Measurements from ENCODE around the gene MPPED2.

MPPED2 gene, protein sequence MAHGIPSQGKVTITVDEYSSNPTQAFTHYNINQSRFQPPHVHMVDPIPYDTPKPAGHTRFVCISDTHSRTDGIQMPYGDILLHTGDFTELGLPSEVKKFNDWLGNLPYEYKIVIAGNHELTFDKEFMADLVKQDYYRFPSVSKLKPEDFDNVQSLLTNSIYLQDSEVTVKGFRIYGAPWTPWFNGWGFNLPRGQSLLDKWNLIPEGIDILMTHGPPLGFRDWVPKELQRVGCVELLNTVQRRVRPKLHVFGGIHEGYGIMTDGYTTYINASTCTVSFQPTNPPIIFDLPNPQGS

DNA sequence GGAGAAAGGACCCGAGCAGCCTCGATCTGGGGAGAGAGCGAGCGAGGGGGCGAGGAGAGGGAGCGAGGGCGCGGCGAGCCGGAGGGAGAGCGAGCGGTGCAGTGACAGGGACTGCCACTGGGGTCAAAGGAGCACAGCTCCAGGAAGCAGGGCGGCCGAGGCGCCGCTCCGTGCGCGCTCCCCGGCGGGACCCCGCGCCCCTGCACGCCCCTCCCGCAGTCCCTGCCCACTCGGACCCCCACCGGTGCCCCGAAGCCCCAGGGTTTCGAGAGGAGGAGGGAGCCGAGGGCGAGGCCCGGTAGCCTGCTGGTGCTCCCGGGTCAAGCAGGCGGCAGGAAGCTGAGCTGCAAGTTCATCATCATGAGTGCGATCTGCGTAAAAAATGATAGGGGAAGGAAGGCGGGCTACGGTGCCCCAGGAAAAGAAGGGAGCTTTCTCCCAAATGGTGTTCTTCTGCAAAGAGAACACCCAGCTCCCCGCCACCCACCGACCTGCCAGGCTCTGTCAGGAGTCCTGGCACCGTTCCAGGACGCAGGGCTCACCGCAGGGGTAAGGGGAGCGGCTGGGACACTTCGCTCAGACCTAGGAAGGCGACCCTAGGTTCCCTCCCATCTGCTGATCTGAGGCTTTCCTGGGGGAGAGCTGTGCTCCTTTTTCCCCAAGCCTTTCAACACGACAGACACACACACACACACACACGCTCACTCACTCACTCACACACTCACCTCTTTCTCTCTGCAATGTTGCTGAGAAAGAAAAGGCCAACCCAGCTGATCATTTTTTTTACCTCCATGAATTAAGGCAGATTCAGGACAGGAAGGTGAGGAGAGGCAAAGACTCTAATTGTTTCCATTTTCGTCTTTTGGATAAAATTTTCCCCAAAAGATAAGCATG lies at the start of gene MPPED2:
MPPED2 (minus strand) TSS at position 103 of the 894 bp plus-strand sequence. CDS start 5,980 bp downstream, outside the sequence.
- peak; percentile 80 for DNase-seq

DNA sequence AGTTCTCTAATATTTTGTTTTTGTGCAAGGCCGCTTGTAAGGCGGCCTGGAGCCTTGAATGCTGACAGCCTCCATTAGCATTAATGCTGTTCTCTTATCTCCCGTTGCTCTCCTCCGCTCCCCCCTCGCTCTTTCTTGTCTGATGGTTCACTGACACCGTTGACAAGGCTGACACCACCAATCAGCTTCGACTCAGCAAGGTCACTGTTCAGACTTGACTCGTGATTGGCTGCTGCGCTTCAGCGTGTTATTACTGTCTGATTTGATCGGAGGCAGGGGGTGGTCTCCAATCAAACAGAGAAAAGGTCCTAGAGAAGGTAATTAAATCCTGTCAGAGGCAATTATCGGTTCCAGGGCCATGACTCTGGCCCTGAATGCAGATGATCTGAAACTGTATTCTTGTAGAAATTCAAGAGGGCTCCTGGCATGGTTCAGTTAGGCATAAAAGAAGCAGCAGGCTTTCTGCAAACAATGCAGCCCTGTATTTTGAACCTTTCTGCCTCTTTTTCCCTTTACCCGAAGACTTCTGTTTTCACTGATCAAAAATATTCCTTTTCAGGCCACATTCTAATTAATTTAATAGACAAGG lies 49.3 kb upstream of the MPPED2 start:
- DNase-seq: peak; percentile 60

DNA sequence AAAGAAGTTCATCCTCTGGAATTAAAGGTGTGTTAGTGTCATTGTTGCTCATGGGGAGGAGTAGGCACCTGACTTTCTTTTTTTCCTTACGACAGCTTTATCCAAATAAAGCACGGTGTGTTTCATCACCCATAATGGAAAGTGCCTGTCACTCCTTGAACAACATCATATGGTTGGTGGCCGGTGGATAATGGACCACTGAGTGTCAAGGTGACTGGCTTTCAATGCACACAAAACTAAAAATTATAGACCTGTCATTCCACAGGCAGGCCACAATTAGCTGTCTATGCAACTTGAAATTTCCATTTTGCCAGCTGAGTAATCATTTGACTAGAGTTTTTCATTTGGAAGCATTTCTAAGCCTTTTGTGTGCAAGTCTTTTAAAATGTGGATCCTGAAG lies 45.0 kb upstream of the MPPED2 start:
- no peak for DNase-seq

DNA sequence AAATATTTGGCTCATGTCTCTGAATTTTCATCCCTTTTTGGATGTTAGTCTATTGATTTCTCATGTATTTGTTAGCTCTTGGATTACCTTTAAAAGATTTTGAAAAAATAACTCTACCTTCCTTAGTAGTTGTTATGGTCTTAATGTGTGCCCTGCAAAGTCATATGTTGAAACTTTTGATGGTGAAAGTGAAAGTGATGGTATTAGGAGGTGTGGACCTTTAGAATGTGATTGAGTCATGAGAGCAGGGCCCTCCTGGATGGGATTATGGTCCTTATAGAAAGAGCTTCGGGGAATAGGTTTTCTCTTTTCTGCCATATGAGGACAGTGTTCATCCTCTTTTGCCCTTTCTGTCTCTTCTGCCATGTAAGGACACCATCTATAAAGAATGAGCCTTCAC lies 33.6 kb upstream of the MPPED2 start:
- DNase-seq: no peak

DNA sequence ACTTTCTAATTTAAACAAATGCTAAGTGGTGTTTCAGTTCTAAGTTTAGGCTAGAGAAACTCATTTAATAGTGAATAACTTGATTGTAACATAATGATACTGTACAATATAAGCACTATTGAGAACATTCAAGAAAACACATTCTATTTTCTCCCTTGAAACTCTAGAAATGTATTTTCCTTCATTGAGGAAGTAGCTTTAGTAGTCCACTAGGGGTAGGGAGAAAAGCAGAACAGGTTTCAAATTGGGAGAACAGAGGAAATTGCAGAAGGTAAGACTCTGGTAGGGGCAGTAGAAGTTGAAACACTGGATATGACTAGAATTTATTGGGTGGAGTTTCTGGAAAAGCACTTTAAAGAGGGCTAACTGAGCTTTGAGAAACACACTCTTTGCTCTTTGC lies 31.6 kb upstream of the MPPED2 start:
- no peak for DNase-seq

DNA sequence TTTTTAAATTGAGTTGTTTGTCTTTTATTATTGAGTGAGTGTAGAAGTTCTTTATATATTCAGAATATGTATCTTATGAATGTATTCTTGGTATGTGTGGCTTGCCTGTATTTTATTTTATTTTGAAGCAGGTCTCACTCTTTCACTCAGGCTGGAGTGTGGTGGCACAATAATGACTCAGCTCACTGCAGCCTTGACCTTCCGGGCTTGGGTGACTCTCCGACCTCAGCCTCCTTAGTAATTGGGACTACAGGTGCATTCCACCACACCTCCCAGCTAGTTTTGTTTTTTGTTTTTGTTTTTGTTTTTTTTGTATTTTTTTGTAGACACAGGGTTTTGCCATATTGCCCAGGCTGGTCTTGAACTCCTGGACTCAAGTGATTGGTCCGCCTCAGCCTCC lies 24.5 kb upstream of the MPPED2 start:
- no peak for DNase-seq

DNA sequence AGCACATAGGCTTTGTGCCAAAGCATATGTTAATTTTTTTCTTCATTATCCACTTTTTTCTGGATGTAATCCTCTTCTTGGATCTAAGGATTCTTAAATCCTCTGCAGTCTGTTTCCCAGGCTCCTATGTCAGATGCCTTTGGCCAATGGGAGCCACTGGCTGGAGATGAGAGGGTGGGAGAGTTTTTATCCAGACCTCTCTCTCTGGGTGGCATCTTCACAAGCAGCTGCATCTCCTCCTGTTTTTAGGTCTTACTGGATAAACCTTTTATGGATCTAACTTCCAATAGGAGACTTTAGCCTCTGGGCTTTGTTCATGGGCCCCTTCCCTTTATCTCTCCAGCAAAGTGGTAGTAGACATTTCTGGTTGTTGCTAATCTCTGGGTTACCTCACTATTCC lies 22.4 kb upstream of the MPPED2 start:
- DNase-seq: no peak

DNA sequence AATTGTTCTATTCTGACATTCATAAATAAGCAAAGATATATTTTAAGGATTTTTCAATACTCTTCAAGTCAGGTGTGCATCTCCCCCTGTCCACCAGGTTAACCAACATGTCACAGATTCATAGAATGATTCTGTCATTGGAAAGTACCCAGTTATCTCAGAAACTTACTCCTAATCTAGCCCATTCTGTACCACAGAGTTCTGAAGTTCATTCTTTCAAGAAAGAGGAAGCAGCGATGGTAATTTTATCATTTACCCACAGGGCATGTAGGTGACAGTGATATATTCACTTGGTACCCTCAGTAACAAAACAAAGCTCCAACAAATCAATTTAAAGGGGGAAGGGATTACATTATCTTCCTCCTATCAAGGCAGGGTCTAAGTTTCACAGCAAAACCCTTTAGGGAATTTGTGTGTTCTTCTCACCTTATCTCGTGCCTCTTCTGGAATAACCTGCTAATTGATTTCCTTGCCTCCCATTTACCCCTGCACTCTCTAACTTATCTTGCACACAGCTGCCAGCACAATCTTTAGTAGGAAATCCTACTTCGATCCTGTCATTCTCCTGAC lies 19.0 kb upstream of the MPPED2 start:
- no peak for DNase-seq

DNA sequence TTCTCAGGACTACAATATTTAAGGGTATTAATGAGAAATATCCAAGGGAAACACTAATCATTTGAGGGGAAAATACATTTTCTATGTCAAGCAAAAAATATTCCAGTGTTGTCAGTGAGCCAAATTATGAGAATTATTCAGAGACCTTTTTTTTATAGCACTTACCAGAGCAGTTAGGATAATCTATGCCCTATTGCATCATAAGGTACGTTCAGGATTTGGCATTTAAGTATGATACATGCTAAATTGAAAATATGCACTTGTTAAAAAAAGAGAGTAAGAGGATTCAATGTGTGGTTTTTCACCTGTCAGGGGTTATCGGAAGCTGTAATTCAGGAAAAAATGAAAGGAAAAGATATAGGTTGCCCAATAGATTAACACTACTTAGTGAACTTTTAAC lies 17.2 kb upstream of the MPPED2 start:
- no peak for DNase-seq

DNA sequence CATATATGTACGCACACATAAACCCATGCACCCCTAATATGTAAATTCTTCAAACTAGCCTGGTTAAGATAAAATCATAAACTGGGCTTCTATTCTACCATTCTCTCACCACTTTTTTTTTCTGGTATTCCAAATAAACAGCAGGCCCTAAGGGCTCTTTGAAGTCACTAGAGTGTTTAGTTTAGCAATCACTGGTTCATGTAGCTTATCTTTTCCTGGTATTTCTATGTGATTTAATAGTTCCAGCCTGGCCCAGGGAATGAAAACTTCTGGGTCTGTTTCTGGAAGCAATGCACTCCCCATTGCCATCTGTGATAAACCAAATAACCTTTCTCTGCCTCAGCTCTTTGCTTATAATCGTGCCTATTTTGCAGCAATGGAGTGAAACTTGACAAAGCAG lies 10.7 kb upstream of the MPPED2 start:
- DNase-seq: no peak

DNA sequence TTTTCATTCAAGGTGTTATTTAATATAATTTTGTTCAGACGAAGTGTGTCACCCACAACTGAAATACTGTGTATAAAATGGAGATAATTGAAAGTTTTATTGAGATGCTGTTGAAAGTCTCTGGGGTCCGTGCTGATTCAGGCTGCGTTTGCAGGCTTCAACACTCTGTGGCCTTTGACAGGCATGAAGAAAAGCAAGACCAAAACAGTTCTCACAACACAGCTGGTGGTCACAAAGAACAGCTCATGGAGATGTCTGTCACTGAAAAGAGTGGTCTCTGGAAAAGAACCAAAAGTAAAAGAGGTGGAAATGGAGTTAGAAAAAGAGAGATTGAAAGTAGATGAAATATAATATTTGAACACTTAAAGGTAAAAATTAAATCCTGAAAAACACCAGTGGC lies 9.8 kb upstream of the MPPED2 start:
- no peak for DNase-seq

DNA sequence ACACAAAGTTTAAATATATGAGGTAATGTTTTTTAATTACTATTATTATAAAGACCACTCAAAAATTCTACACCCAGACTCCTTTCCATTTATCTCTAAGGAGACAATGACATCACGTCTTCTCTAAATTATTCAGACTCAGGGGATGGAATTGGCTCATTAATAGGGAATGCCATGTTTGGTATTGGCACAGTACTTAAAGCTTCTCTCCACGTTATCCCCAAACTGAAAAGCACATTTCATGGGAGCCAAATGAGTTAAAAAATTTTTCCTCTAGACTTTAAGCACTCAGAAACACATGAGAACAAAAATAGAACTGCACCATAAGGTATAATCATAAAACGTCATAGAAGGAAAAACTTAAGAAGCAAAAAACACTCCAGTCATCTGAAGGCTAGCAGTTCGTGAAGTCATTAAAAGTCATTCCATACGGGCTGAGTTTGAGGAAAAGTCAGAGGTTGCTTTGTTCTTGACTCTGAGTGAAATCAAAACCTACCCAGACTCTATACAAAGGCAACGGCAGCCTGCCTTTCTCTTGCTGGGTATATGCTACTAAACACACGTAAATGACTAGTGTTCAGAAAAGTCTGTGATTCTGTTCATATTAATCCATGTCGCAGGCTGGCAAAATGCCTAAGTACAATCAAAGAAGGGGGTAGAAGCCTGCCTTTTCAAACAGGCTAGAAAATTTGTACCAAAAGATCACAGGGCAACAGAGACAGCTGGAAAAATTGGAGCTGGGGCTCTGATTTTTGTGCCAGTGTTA lies 8.7 kb upstream of the MPPED2 start:
- DNase-seq: peak; percentile 42

DNA sequence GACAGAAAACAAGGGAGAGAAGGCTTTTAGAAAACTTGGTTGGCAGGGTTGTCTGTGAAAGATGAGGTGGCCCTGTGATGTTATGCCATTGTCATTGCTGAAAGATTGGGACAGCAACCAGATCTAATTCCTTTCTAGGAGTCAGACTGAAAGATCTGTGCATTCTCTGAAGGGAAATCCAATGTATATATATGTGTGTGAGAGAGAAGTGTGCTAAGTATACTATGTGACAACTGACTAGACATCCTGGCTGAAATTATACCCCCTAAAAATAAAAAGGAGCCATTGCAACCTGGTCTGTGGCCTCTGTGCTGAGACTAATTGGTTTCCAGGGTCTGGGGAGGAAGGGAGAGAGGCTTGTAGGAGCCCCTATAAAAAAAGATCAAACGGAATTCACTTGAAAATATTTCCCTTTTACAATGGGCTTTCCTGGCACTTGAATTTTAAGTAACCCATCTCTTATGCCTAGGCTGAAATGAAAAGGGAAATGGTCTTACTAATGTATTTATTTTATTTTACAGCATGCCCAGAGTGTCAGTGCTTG lies 1.2 kb upstream of the MPPED2 start:
- no peak for DNase-seq

DNA sequence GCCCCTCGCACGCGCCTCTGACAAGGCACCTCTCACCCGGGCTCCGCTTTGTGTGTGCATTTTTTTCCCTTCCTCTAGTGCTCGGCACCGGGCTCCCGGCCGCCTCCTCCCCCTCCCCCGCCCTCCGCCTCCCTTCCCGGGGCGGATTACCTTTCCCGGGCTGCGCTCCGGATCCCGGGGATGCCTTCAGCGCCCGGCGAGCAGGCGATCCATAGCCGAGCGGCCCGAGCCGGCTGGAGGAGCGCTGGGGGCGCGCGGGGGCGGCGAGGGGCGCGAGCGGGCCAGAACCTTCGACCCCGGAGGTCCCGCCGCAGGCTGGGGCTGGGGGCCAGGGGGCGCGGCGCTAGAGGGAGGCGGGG lies 282 bp downstream of the MPPED2 start:
- no peak for DNase-seq

DNA sequence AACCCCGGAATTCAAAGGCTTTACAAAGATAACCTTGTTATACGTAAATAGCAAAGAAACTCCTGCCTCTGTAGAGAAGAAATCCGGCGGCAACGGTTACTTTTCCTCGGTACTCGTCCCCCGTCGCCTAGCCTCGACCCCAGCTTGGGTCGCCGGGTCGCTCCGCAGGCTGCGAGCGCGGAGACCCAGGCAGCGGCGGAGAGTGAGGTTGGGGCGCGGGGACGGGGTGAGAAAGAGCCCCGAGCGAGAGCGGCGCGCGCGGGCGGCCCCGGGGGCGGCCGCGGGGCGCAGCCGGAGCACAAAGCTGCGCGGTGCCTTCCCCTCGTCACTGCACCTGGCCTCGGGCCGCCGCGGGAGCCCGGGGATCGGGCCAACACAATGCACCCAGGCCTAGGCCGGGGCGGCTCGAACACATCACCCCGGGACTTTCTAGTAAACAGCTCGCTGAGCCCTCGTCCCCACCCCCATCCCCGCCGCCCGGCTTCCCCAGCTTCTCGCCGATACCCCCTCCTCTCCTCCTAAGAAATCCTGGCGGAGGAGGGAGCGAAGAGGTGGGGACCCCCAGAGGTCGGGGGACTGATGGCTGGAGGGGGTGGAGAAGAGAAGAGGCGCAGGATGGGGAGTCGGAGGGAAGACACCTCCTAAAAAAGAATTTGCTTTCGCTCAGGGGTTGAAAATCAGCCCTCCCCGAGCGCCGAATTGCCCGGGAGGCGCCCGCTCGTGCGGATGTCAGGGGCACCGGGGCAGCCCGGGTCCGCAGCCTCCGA lies 845 bp downstream of the MPPED2 start:
- peak; percentile 75 for DNase-seq

DNA sequence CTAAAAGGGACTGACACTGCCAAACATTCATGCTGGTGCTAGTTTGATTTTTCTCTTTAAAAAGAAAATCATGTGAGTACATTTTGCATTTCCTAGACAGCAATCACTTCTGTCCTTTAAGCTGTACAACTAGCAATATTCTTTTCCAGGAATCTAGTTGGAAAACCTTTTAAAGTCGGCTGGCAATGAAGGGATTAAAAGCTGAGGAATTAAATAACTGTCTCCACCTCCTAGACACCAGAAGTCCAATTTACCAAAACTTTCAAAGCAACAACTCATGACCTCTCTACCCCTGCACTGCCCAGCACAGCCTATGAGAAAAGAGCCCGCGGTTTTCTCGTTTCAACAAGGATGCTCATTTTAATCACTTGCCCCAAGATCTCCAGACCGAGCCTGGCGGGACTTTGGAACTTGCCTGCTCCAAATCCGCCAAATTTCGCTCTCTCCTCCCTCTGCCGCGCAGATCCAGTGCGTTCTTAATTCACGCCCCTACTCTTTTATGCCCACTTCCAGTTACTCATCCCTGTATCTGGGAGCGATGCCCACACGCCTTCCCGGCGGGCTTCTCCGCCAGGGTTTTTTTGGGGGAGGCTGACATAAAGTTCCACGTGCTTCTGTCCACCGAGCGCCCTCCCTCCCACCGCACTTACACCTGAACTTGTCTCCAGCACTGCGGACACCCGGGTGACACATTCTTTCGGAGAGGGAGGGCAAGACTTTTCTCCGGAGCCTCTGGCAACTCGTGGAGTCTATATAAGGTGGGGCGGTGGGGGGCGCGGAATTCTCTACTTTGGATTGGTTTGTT lies 2.5 kb downstream of the MPPED2 start:
- peak; percentile 84 for DNase-seq

DNA sequence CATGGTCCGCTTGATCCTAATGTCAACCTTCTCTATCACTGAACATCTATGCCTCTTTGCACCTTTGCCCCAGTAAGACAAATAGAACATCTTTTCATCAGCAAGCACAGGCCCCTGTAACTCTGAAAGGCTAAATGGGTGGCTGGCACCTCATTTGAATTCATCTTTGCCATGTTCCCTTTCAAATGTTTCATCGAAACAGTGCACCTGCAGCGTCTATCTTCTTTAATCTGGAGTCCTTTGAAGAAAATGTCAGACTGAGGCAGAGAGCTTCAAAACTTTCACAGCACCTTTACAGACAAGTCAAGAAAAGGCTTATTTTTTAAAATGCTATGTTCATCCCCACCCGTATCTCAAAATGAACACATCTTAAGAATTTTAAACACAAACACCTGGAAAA lies 3.4 kb downstream of the MPPED2 start:
- no peak for DNase-seq

DNA sequence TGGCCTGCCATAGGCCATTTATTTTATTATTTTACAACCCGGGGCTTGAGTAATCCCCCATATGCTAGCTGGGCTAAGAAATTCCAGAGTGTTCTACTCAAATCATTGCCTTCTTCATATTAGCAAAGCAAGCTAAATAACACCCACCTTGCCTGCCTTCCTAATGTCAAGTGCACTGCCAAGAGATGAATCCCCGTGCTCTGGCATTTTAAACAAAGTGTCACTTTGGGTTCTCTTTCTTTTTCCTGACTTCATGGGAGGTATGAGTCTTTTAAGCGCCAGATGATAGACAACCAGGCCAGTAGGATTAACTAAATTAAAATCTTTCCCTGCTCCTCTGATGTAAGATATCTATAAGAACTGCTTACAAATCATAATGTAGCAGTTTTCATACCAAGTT lies 4.5 kb downstream of the MPPED2 start:
- no peak for DNase-seq

DNA sequence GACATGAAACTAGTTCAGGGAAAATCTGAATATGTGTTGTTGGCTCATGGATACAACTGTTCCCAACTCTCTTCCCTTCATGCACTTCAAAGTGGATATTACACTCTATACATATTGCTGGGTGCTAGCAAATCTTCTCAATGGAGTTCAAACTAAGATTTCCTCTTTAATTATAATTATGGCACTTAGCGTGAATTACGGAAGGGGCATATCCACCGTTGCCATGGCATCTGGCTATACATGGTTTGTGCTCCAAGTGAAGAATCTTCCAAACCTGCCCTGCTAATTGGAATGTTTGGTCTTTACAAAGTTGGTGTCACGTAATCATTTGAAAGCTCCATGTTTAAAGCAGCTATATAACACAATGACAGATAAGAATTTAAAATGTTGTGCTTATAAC lies 5.6 kb downstream of the MPPED2 start:
- no peak for DNase-seq

DNA sequence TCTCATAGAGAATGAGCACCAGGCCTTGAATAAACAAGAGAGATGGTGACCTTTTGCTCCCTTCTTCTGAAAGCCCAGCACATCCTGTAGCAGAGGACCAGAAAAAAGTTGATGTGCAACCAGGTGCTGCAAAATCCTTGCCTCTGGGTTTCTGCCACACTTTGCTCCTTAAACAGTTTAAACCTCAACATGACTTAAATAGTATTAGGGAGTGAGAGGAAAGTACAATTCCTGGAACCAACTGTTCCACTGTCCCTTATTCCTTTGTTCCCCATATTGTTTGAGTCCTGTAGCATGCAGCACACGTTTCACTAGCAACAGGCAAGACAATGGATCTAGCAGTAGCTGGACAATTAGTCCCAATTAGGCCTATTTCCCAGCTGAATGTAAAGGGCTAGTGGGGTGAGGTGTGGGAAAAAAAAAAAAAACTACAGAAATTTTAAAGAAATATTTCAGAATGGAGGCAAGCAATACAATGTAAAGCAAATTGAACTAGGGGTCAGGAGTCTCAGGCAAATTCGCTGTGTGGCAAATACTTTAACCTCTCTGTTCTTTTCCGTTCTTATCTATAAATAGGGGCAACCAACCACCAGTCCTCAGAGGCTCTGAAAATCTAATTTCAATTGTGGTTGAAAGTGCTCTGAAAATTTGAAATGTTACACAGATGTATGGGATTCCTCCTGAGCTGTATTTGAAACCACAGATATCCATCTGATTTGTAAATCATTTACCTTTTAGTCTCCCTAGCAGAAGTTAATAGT lies 6.6 kb downstream of the MPPED2 start:
- no peak for DNase-seq

Measured in left hindlimb (tissue), 1 donor.